GM21825 (cell line): ENCODE data around the gene GDAP1L1.
"Not testable (repeated sequence)": the region's sequence is repeated elsewhere in the genome, so short reads cannot be mapped to it uniquely, and the experiment has no call there.

ENCODE experiments used
- ATAC-seq: cut with Tn5 transposase; IDR thresholded peaks from one replicate; pipeline ENCODE4 v1.9.1; 2021; ENCODE audit warnings: mild to moderate bottlenecking, moderate library complexity; ENCODE audit not compliant: unreplicated experiment

The GDAP1L1 gene

GRCh38 chr20:44299011-44299535 is 52.0 kb downstream of the GDAP1L1 start:
- not testable (repeated sequence) for ATAC-seq

- no peak for ATAC-seq
Measured at GRCh38 chr20:44301285-44301684, 54.2 kb downstream of the GDAP1L1 start.

- ATAC-seq = no peak
Measured at GRCh38 chr20:44302026-44302669, 55.0 kb downstream of the GDAP1L1 start.

GRCh38 chr20:44302736-44303135 is 55.6 kb downstream of the GDAP1L1 start:
- ATAC-seq = no peak

GRCh38 chr20:44304383-44304782 is 57.3 kb downstream of the GDAP1L1 start:
- no peak for ATAC-seq

GRCh38 chr20:44306927-44307326 is 59.8 kb downstream of the GDAP1L1 start:
- ATAC-seq = no peak

GRCh38 chr20:44309763-44310663 is 62.9 kb downstream of the GDAP1L1 start:
- ATAC-seq = peak; percentile 6

GRCh38 chr20:44310664-44311639 is 63.8 kb downstream of the GDAP1L1 start, which contains the start of gene FITM2:
Gene FITM2 (minus strand): TSS chr20:44311202. CDS start chr20:44311148, 54 bp downstream.
- peak; percentile 88 for ATAC-seq

- ATAC-seq = no peak
Measured at GRCh38 chr20:44314870-44315269, 67.8 kb downstream of the GDAP1L1 start.

- no peak for ATAC-seq
Measured at GRCh38 chr20:44319839-44320422, 72.8 kb downstream of the GDAP1L1 start.

GRCh38 chr20:44324343-44324742 is 77.2 kb downstream of the GDAP1L1 start:
- no peak for ATAC-seq

GRCh38 chr20:44326391-44327159 is 79.5 kb downstream of the GDAP1L1 start:
- no peak for ATAC-seq

GRCh38 chr20:44327748-44328147 is 80.6 kb downstream of the GDAP1L1 start:
- ATAC-seq = not testable (repeated sequence)

- ATAC-seq = no peak
Measured at GRCh38 chr20:44328428-44328827, 81.3 kb downstream of the GDAP1L1 start.
